GM23248 (cell line): ENCODE results near the gene SPDEF.

Source experiments
- EZH2 ChIP-seq: fragments of 200-600 bp; sonication (generic); IDR thresholded peaks from 2 replicates; pipeline ENCODE4 v1.6.1; 2018; ENCODE audit warnings: antibody characterized with exemption, mild to moderate bottlenecking; ENCODE audit not compliant: insufficient read depth, poor library complexity, severe bottlenecking
- EZH2phosphoT487 ChIP-seq: fragments of 200-600 bp; sonication (generic); IDR thresholded peaks from 2 replicates; pipeline ENCODE4 v1.6.1; 2018; ENCODE audit warnings: antibody characterized with exemption, moderate library complexity, mild to moderate bottlenecking, low read depth; ENCODE audit not compliant: insufficient read depth

DNA sequence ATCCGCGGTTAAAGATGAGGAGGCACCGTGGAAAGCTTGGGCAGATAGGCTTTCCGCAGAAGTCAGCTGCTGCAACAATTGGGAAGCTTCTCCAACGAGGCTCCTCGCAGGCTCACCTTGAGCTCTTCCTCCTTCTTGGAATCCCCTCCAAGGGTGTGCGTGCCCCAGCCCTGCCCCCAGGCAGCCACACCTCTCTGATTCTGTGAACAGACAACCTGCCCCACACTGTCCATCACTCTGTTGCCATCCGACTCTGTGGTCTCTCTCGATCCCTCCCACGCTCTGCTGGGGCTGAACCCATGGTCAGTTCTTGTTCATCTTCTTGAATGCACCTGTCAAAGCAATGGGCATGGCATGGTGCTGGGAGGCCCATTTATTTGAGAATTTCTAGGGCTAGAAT lies 58.7 kb downstream of the SPDEF start:
- TF ChIP-seq EZH2 = no peak
- TF ChIP-seq EZH2phosphoT487 = no peak
